Right ventricle myocardium superior (tissue), 1 donor: Measurements from ENCODE around the gene CLDN16. TPM values are rescaled to one million over a fixed set of nuclear protein-coding genes. Genes with fewer than 3 reads are reported as not detected.

Source experiments
- ATAC-seq: fragments of 200-7000 bp; cut with Tn5 transposase; one replicate; pipeline ENCODE4 v1.9.1; 2020; ENCODE audit warnings: mild to moderate bottlenecking; ENCODE audit not compliant: poor library complexity
- DNase-seq: peaks from one replicate; pipeline ENCODE4 v3.0.0-alpha.2; 2020
- intact Hi-C: fragments of 100-400 bp; cut with DNase I; formaldehyde crosslinking; loops from one replicate; pipeline ENCODE4 v1.11.2; 2022
- total RNA-seq: library from RNA; stranded (reverse); fragmentation: NEBNext Ultra II Directional; extraction: Animal tissue kit (Norgen Biotek cat#: 25700); gene quantifications from one replicate; pipeline ENCODE4 v1.2.1, GENCODE V29; 2021
- donor health status: DM: no; HTN: yes; CAD: no; lungs with severe emphysema.

CLDN16 gene
- total RNA-seq, 1 donor from 2014 or later = not detected

DNA sequence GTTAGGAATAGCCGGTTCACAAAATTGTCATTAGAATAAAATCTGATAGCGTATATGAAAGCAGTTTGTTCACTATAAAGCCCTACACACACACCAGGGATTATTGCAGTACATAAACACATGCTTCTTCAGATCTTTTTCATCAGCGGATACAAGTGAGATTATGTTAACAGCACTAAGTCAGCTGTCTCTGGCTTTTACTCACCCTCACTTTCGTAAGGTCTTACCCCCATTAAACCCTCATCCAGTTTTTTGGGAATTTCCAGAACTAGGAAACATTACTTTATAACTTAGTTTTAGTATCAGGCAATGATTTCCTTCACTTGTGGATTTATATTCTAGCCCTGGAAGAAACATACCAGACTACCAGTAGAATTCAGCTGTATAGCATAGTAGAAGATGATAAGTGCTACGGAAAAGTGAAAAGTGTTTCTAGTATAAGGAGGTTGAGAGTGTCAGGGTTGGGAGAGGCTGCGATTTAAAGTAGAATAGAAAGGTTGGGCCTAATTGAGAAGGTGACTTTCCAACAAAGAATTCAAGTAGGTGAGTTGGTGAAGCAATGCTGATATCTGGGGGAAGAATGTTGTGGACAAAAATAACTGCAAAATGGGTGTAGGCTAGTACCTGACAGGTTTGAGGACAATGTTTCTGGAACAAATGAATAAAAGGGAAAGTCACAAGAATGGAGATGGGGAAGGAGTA, 39.0 kb downstream of the CLDN16 start:
- ATAC-seq (no peak), DNase-seq (no peak)
- intact Hi-C loops = no loop called here

DNA sequence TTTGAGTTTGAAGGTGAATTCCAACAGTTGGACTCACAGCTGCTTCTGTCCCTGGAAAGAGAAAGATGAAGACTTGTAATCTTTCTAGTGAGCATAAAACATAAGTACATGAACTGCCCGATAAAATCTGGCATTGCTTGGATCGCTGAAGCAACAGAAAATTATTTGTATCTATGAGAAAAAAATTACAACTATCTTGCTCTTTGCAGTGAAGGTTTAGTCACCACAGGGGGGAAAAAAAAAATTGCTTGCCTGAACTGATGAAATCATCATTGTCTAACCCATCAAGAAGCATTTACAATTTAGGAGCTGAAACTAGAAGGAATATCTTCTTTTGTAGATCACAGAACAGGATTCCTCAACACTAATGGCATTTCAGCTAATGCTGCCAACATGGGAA, 41.7 kb downstream of the CLDN16 start:
- intact Hi-C loops = no loop called here
- no peak for DNase-seq
- ATAC-seq = no peak

DNA sequence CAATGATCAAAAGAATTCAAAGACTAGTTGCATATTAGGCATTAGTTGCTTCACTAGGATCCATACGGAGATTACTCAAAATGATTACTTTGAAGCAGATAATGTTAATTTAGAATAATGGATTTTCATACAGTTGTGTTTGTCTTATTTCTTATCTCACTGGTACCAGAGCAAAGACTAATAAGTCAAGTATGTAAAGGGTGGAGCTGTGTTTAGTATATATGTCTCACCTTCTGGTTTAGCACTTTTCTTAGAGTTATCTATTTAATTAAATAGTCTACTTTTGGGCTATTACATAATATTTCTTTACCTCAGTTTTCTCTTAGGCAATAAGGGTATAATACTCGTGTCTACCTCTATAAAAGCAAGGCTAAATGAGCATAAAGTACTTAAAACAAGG, 42.9 kb downstream of the CLDN16 start:
- no peak for DNase-seq
- no peak for ATAC-seq
- intact Hi-C loops = no loop called here

DNA sequence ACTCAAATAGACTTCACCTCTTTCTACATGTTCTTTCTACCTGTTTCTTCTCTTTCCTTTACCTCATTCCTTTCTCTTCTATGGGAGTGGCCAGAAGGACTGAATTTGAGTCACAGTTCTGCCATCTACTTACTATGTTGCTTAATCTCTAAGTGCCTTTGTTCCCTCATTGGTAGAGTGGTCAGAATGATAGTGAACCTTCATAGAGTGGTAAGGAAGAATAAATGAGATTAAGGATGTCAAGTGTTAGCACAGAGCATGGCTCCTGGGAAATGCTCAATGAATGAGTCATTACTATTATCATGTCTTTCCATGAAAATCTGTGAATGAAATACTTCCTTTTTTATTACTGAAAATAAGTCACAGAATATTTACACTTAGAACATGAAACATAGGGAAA, 44.3 kb downstream of the CLDN16 start:
- no peak for ATAC-seq
- intact Hi-C loops = no loop called here
- DNase-seq = no peak

DNA sequence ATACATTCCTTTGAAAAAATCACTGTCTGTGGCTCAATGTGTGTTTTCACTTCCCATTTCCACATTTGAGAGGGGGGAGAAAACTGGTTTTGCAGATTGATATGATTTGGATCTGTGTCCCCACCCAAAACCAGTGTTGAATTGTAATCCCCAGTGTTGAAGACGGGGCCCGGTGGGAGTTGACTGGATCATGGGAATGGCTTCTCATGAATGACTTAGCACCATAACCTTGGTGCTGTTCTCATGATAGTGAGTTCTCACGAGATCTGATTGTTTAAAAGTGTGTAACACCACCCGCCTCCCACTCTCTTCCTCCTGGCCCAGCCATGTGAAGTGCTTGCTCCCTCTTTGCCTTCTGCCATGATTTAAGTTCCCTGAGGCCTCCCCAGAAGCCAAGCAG, 45.7 kb downstream of the CLDN16 start:
- DNase-seq (no peak), ATAC-seq (no peak)
- intact Hi-C loops = no loop called here

DNA sequence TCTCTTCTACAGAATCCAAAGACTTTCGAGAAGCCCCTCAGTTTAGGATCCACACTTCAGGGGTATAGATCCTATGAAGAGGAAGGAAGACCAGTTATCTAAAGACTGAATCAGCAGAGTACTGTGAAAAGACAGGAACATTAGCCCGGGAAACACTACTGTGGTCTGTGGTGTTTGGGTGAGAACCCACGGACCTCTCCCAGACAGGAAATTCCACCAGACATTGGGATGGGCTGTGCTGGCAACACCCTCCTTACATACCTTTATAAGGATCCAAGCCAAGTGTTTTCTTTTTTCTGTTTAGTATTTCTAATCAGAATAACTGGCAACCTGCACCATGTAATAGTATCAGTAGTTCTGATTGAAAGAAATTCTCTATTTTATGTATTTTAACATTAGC, 47.7 kb downstream of the CLDN16 start:
- ATAC-seq (no peak), DNase-seq (no peak)
- intact Hi-C loops = no loop called here

DNA sequence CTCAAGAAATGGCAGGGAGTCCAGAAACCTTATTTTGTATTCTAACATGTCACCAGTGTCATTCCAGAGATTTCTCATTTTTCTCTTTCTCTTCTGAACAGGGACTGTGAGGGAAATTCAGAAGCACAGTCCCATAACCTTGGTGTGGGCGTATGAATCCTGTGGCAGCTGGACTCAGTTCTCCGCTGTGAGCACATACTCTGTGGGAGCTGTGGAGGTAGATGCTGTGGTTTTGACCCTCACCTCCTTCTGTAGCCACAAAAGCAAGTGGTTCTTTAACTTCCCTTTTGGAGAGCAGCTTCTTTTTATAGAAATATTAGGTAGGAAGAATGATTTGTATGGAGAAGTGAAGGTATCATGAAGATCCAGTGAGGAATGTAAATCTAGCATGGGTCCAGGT, 48.4 kb downstream of the CLDN16 start:
- DNase-seq = no peak
- intact Hi-C loops = no loop called here

DNA sequence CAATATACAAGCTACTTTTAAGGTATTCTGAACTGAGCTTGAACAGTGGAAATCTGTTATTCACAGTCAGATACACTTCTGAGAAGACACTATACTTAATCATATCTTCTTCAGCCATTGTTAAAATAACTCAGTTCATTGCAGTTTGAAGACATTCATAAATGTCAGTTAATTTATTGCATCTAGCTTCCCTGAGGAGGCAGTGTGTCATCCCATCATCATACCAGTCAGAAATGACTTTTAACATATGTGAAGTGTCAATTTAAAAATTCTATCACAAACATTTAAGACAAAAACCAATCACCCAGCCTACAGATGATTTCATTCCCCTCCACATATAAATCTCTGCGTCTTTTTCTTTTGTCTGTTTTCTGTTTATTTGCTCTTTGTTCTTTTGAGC, 54.3 kb downstream of the CLDN16 start:
- no peak for DNase-seq
- intact Hi-C loops = no loop called here
- ATAC-seq = no peak

More for the DNA sequence above, 48.4 kb downstream of the CLDN16 start:
- ATAC-seq = no peak

DNA sequence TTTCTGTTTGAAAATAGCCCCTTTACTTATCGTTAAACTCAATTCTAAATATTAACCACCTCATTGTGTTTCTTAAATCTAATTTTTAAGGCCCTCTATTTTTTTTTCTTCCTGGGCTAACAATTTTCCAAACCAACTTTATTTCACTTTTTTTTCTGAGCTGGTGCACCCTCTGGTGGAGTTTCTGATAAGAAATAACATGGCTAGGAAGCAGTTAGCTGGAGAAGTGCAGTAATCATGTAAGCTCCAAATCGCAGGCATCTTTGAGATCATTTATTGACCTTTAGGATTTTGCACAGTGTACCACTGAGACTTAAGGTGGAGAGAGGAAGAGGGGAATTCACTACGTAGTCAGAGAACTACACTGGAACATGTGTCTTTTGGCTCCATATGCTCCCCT, 55.3 kb downstream of the CLDN16 start:
- ATAC-seq (no peak), DNase-seq (no peak)
- intact Hi-C loops = no loop called here

DNA sequence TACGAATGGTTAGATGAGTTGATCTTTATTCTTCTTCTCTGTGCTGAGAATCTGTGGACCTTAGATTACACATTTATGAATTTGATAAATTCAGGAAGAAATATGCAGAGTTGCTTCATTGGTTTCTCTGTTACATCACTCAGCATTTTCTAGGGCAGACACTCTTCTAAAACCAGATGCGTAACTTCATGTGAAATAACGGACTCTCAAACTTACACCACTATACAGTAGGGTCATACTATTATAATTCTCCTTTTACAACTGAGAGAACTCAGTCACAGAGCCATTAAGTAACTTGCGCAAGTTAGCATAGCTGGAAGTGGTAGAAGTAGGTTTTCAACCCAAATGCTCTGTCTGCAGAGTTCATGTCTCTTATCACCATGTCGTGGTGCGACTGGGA, 56.0 kb downstream of the CLDN16 start:
- intact Hi-C loops = no loop called here

DNA sequence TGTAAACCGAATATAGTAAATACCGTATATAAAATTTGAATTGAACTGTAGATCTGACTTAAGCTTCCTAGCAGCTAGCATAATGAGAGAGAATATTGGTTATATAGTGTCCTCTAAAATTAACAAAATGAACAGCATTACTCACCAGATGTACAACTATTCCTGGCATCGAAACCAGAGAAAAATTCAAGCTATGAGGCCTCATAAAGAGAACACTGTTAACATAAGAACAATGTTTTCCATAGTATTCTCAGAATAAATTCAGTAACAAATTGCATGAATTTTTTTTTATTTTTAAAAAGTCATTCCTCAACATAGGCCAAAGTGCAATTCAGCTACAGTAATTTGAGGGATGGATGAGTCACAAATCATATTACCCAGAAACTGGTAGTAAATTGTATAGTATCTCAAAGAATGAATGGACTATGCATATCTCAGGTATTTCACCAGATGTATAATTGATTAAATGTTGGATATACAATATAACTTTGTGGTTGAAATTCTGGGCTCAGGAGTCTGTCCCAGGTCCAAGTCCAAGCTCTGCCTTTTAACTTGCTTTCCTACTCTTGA, 56.7 kb downstream of the CLDN16 start:
- intact Hi-C loops = no loop called here
- ATAC-seq (no peak), DNase-seq (no peak)

More for the DNA sequence above, 56.0 kb downstream of the CLDN16 start:
- no peak for DNase-seq
- no peak for ATAC-seq

DNA sequence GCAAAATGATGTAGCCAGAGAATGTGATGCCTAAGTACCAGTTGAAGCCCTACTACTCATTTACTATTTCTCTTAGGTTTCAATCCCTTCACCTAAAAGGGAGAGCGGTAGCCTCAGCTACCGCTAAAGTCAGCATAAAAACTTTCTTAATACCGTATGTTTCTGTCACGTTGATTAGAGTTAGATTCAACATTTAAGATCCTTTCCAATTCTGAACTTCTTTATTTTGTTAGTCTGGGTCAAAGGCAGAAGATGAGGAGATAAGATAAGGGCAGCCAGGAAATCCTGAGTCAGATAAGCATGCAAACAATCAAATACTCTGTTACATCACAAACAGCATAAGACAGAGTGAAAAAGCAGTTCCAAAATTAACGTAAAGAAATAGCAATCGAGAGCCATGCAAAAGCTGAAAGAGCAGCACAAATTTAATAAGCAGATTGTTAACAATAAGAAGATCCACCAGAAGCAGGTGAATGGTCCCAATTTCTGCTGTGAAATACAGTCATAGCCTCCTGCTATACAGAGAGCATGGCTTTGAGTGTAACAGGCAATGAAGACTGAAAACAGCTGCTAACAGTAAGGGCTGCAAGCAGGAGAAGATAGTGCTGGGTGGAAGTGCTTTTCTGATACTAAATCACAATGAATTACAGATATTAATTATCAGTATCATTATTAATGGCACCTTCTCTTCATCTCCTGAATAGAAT, 58.8 kb downstream of the CLDN16 start:
- intact Hi-C loops = no loop called here
- ATAC-seq = no peak
- DNase-seq = no peak

DNA sequence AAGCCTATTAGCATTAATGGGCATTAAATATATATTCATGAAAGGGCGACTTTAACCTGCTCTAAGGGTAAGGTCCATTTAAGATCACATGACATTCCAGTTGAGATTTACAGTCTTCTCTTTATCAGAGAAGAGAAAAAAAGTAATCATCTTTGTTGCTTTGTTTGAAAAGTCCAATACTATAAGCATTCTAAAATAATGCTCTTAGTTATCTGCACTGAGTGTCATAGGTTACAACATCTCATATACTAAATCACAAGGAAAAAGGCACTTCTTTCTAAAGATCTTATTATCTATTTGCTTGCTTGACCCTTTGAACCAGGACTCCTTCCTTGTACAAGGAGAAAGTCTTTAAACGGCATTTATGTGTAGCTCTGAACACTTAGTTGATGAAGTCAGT, 60.3 kb downstream of the CLDN16 start:
- intact Hi-C loops = no loop called here
- ATAC-seq (no peak), DNase-seq (no peak)

DNA sequence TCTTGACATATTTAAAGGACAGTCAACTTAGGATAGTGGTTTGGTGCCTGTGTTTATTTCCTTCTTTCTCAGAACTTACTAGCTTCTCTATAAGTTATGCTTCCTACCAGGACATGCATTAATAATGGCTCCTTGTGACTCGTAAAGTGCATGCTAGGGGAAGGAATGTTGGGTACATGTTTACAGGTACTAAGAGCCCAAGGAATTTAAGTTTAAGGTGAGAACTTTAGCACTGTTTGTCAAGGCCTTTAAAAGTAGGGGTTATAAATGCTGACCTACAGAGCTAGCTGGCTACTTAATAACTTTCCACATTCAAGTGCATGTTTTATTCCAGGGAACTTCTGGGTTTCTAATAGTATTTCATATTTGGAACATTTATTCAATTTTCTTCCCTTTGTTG, 61.8 kb downstream of the CLDN16 start, which contains the start of gene TMEM207:
TMEM207 (minus strand) TSS at position 101 of the 400 bp plus-strand sequence; CDS start at position 9, 92 bp downstream.
- intact Hi-C loops = no loop called here
- ATAC-seq = no peak

DNA sequence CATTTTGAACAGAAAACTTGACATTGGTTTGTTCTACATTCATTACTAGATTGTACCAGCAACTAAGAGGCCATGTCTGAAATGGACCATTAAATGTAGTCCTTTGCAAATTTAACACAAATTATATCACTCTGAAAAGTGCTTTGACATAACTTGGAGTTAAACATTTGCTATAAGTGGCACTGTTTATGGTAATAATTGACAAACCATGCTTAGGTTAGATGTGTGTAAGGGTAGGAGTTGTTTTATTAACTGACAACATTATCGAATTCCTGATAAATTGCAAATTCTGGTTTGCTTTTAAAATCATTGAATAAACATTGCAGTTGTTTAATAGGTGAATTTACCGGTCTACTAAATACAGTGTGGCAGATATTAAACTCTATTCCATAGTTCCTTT, 67.9 kb downstream of the CLDN16 start:
- ATAC-seq = no peak
- no peak for DNase-seq
- intact Hi-C loops = no loop called here

More for the DNA sequence above, 61.8 kb downstream of the CLDN16 start, which contains the start of gene TMEM207:
- no peak for DNase-seq

DNA sequence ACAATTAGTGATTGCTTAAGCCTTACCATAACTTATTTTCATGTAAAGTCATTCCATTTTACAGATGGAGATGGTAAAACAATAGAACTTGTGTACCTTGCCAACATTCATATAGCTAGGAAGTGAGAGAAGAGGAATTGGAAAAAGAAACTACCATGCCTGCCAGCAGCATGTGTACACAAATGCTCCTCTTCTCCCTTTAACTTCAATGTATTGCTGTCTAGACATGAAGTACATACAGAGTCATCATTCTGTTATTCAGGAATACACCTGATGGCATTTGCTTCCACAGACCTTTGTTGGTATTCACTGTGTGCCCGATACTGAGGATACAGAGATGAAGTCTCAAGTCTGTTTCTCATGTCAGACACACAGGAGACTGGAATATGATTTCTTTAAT, 68.8 kb downstream of the CLDN16 start:
- no peak for ATAC-seq
- intact Hi-C loops = no loop called here
- no peak for DNase-seq

DNA sequence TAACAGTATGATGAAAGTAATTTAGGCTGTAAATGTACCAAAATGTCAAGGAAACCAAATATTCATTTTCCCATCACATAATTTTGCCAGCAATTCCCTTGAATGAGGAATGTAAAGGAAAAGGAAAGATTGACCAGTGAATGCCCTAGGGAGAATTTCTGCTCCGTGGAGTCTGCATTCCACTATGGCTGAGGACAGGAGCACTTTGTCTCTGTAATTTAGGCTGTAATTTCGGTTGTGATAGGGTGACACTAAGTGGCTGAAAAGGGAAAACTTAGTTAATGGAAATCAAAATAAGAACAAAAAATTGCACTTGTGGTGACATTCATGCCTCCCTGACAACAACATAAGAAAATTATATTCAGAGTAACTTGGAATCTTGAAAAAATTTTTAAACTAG, 70.1 kb downstream of the CLDN16 start:
- ATAC-seq (no peak), DNase-seq (no peak)
- intact Hi-C loops = no loop called here
